IMR-90 (cell line): ENCODE results near the gene ABCA12. TPM values are rescaled to one million over a fixed set of nuclear protein-coding genes. Genes with fewer than 3 reads are reported as not detected.

Experiments used
- ATAC-seq: fragments of 200-7000 bp; cut with Tn5 transposase; 2 replicates; pipeline ENCODE4 v1.9.1; 2020; ENCODE audit warnings: low read depth, mild to moderate bottlenecking, moderate library complexity
- BruUV-seq: library from RNA; stranded (reverse); fragments of 400-500 nt; replicated peaks from 2 replicates; lab custom pipeline; 2021; lab: Mats Ljungman, UMichigan
- CTCF ChIA-PET: fragments of 300-600 bp; formaldehyde crosslinking; extraction: SDS; loops from one replicate; lab custom pipeline; 2021; ENCODE audit warnings: antibody characterized with exemption; lab: Yijun Ruan, JAX
- POLR2A ChIA-PET: fragments of 300-600 bp; sonication (Branson Sonifier 250); formaldehyde crosslinking; loops from one replicate; lab custom pipeline; 2022; ENCODE audit warnings: antibody characterized with exemption; ENCODE audit not compliant: unreplicated experiment; lab: Charles Lee
- DNase-seq: peaks from one replicate; pipeline ENCODE4 v3.0.0; 2013
- H2AFZ ChIP-seq: replicated peaks from 2 replicates; pipeline ENCODE3; 2013; ENCODE audit warnings: low read length, mild to moderate bottlenecking; ENCODE audit not compliant: poor library complexity
- H2AK5ac ChIP-seq: 2 replicates; pipeline ENCODE4 v1.6.1; 2013; ENCODE audit warnings: low read depth, low read length, inconsistent platforms
- H2AK9ac ChIP-seq: replicated peaks from 2 replicates; pipeline ENCODE3; 2013; ENCODE audit warnings: mild to moderate bottlenecking, low read depth, low read length, moderate library complexity; ENCODE audit not compliant: poor library complexity
- H2BK120ac ChIP-seq: 2 replicates; pipeline ENCODE4 v1.6.1; 2013; ENCODE audit warnings: low read depth, low read length, inconsistent platforms
- H2BK15ac ChIP-seq: 3 replicates; pipeline ENCODE4 v1.6.1; 2013; ENCODE audit warnings: low read depth, low read length, inconsistent platforms
- H2BK20ac ChIP-seq: 2 replicates; pipeline ENCODE4 v1.6.1; 2013; ENCODE audit warnings: low read depth, mild to moderate bottlenecking, inconsistent platforms, low read length, moderate library complexity
- H2BK5ac ChIP-seq: 2 replicates; pipeline ENCODE4 v1.6.1; 2013; ENCODE audit warnings: mild to moderate bottlenecking, low read depth, low read length, inconsistent platforms; ENCODE audit not compliant: poor library complexity, severe bottlenecking
- H3K14ac ChIP-seq: replicated peaks from 2 replicates; pipeline ENCODE4 v1.6.1; 2013; ENCODE audit warnings: low read depth, low read length, inconsistent platforms
- H3K18ac ChIP-seq: 2 replicates; pipeline ENCODE4 v1.6.1; 2013; ENCODE audit warnings: low read depth, low read length, control low read depth
- H3K23ac ChIP-seq: 2 replicates; pipeline ENCODE4 v1.6.1; 2013; ENCODE audit warnings: low read depth, low read length, inconsistent platforms
- H3K27ac ChIP-seq: 2 replicates; pipeline ENCODE4 v1.5.1; 2013; ENCODE audit warnings: mild to moderate bottlenecking, control low read depth, low read length; ENCODE audit not compliant: insufficient read depth
- H3K27me3 ChIP-seq: 2 replicates; pipeline ENCODE4 v1.6.1; 2013; ENCODE audit warnings: low read length; ENCODE audit not compliant: control insufficient read depth, insufficient read depth
- H3K36me3 ChIP-seq: 2 replicates; pipeline ENCODE4 v1.6.1; 2013; ENCODE audit warnings: low read length, mixed read lengths; ENCODE audit not compliant: control insufficient read depth, insufficient read depth
- H3K4ac ChIP-seq: 2 replicates; pipeline ENCODE4 v1.6.1; 2013; ENCODE audit warnings: low read depth, low read length, inconsistent platforms
- H3K4me1 ChIP-seq: 2 replicates; pipeline ENCODE4 v1.6.1; 2013; ENCODE audit warnings: low read length, mixed read lengths; ENCODE audit not compliant: control insufficient read depth, insufficient read depth
- H3K4me2 ChIP-seq: 2 replicates; pipeline ENCODE4 v1.6.1; 2013; ENCODE audit warnings: low read depth, mild to moderate bottlenecking, control low read depth, low read length, moderate library complexity
- H3K4me3 ChIP-seq: 2 replicates; pipeline ENCODE4 v1.5.1; 2013; ENCODE audit warnings: low read depth, mild to moderate bottlenecking, control low read depth, low read length, moderate library complexity; ENCODE audit not compliant: insufficient read depth
- H3K56ac ChIP-seq: 2 replicates; pipeline ENCODE4 v1.6.1; 2013; ENCODE audit warnings: low read length, inconsistent platforms; ENCODE audit not compliant: insufficient read depth; ENCODE audit errors: extremely low read depth
- H3K79me1 ChIP-seq, 2 experiments: 2 replicates each; pipeline ENCODE4 v1.6.1; 2013; ENCODE audit warnings: low read length in 2 of 2, inconsistent platforms in 1 of 2, low read depth in 1 of 2
- H3K9ac ChIP-seq: 2 replicates; pipeline ENCODE4 v1.6.1; 2013; ENCODE audit warnings: low read depth, low read length, control low read depth
- H3K9me1 ChIP-seq: 2 replicates; pipeline ENCODE4 v1.6.1; 2013; ENCODE audit warnings: low read length, inconsistent platforms; ENCODE audit not compliant: insufficient read depth
- H3K9me3 ChIP-seq: 2 replicates; pipeline ENCODE4 v1.6.1; 2013; ENCODE audit warnings: low read length; ENCODE audit not compliant: control insufficient read depth, insufficient read depth
- H4K20me1 ChIP-seq: 2 replicates; pipeline ENCODE4 v1.6.1; 2013; ENCODE audit warnings: low read length, inconsistent platforms; ENCODE audit not compliant: insufficient read depth
- H4K5ac ChIP-seq: 2 replicates; pipeline ENCODE4 v1.6.1; 2013; ENCODE audit warnings: mild to moderate bottlenecking, low read depth, low read length, control low read depth
- H4K8ac ChIP-seq, 2 experiments: 2 replicates each; pipeline ENCODE4 v1.6.1; 2013; ENCODE audit warnings: low read depth in 2 of 2, low read length in 2 of 2, control low read depth in 1 of 2, inconsistent platforms in 1 of 2
- H4K91ac ChIP-seq: 2 replicates; pipeline ENCODE4 v1.6.1; 2013; ENCODE audit warnings: low read depth, low read length, inconsistent platforms; ENCODE audit not compliant: insufficient read depth
- BHLHE40 ChIP-seq: fragments of 150-350 bp; IDR thresholded peaks from 2 replicates; pipeline ENCODE4 v1.6.1; 2016; ENCODE audit warnings: mild to moderate bottlenecking, low read depth, low read length
- FOS ChIP-seq: fragments of 150-350 bp; IDR thresholded peaks from 2 replicates; pipeline ENCODE4 v1.6.1; 2016; ENCODE audit warnings: low read depth, low read length
- MAFK ChIP-seq: IDR thresholded peaks from 2 replicates; pipeline ENCODE4 v1.6.1; 2012; ENCODE audit warnings: low read depth, low read length, improper control_type of control experiment
- NFE2L2 ChIP-seq: fragments of 150-350 bp; IDR thresholded peaks from 2 replicates; pipeline ENCODE4 v1.6.1; 2016; ENCODE audit warnings: low read depth, mild to moderate bottlenecking, low read length
- RFX5 ChIP-seq: IDR thresholded peaks from 2 replicates; pipeline ENCODE4 v1.8.0; 2012; ENCODE audit warnings: low read depth, mild to moderate bottlenecking, low read length, moderate library complexity
- SMC3 ChIP-seq: fragments of 150-350 bp; IDR thresholded peaks from 2 replicates; pipeline ENCODE4 v1.6.1; 2016; ENCODE audit warnings: low read depth, mild to moderate bottlenecking, antibody characterized with exemption, low read length, moderate library complexity
- WGBS, 2 experiments: methylation state at CpG; one replicate each; pipeline versions ENCODE4 v1.1.5 to v1.1.7; 2013; ENCODE audit warnings: missing lambda C conversion rate in 2 of 2; ENCODE audit not compliant: insufficient read length in 1 of 2; ENCODE audit errors: extremely low coverage in 2 of 2; 5-methylcytosine and 5-hydroxymethylcytosine counted together
- dilution Hi-C: fragments of 300-500 bp; cut with HindIII; formaldehyde crosslinking; loops from one replicate; pipeline ENCODE4 v1.14.3; 2018; ENCODE audit warnings: low sequenced_read_pairs; ENCODE audit not compliant: unreplicated experiment
- in situ Hi-C: fragments of 300-500 bp; cut with MboI; formaldehyde crosslinking; loops from 3 replicates; pipeline ENCODE4 v1.14.3; 2019; ENCODE audit warnings: low sequenced_read_pairs, inconsistent platforms, mixed read lengths
- intact Hi-C: fragments of 100-400 bp; cut with micrococcal nuclease; formaldehyde crosslinking; loops from 2 replicates; pipeline ENCODE4 v1.10.0; 2022
- polyA plus RNA-seq, 3 experiments: library from polyadenylated mRNA; depleted of rRNA; stranded (reverse); fragments of >200 nt; gene quantifications; 2 replicates each; pipeline ENCODE4 v1.2.3, GENCODE V29; 2012; ENCODE audit warnings: low replicate concordance in 1 of 3
- total RNA-seq: library from RNA; depleted of rRNA; stranded (reverse); fragments of >200 nt; gene quantifications from 2 replicates; pipeline ENCODE4 v1.2.3, GENCODE V29; 2012
- TF ChIP-seq, protein P1 (sequence below): conservative IDR thresholded peaks from 2 replicates; pipeline ENCODE4 v1.5.1; 2012; ENCODE audit warnings: mild to moderate bottlenecking, low read depth, low read length, improper control_type of control experiment

The ABCA12 gene
- total and polyA plus RNA-seq, 2 of the 4 experiments (the other 2 are of a cell fraction), result under 0.01 TPM; not detected in 1

DNA sequence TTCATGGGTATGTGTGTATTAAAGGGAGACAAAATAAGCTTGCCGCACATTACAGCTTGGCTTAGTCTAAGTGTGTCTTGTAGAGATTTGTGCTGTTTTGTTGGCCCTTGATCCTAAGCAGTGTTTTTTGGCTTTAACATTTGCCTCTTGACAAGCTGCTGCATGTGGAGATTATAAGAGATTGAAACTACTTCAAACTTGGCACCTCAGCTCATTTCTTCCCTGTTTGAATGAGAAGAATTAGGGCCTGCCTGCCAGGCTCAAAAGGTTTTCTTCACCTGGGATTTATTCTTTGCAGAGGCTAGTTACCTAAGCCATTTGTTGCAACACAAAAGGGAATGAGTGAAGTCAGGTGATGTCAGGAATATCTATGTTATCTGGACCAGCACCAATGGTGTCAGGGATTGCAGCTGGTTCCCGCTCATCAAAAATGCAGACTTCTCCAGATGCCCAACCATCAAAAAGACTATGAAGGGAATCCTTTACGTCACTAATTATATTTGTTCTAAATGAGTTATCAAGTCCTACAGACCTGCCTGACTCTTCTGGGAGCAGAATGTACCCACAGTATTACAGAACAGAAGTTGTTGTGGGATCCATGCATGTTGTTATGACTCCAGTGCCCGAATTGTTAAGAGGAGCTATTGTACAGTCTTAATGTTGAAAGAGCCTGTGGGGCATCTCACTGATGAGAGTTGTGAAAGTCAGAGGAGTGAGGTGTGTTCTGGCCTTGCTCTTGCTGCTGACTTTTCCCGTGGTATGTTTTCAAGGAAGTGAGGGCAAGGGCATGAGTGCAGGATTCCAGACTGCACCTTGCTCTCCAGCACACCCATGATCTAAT, 31.0 kb downstream of the ABCA12 start:
- ChIA-PET CTCF (interaction anchor here (0.7 kb wide), 1 partner anchor 1607 kb away, joined by 3 read pairs; no protein-coding TSS in a partner anchor), POLR2A (no interaction called here)
- no peaks in the 10 kb centered on the region for H4K20me1 ChIP-seq
- no peak overlapping the region for H2AK9ac ChIP-seq
- no peak overlapping the region for H2BK120ac ChIP-seq
- no peak overlapping the region for H4K91ac ChIP-seq
- H3K9me1 ChIP-seq, result no peaks in the 10 kb centered on the region
- no peak overlapping the region for H2AFZ ChIP-seq
- no peak overlapping the region for H3K18ac ChIP-seq
- no peak overlapping the region for H3K56ac ChIP-seq
- BruUV-seq, result no TSS peak
- no peaks in the 10 kb centered on the region for H3K27me3 ChIP-seq
- H3K27ac ChIP-seq, result no peak overlapping the region
- no peak overlapping the region for H4K8ac ChIP-seq
- no peak for DNase-seq
- no peak overlapping the region for H3K4ac ChIP-seq
- 20% methylated on average over 1 of the region's 5 CpGs; no CpG with 5 or more reads in 1 of the 2 experiments for WGBS, 2 experiments
- no peak overlapping the region for H3K4me3 ChIP-seq
- no peak overlapping the region for H2BK20ac ChIP-seq
- dilution Hi-C loops, result no loop called here
- H2AK5ac ChIP-seq, result no peak overlapping the region
- no peak overlapping the region for H3K9ac ChIP-seq
- no peak overlapping the region for H2BK5ac ChIP-seq
- no peak overlapping the region for H3K14ac ChIP-seq
- no peak overlapping the region for H4K5ac ChIP-seq
- no peak overlapping the region for H2BK15ac ChIP-seq
- intact Hi-C loops, result no loop called here
- no peak for TF ChIP-seq SMC3
- no peak for TF ChIP-seq MAFK
- TF ChIP-seq, protein P1, sequence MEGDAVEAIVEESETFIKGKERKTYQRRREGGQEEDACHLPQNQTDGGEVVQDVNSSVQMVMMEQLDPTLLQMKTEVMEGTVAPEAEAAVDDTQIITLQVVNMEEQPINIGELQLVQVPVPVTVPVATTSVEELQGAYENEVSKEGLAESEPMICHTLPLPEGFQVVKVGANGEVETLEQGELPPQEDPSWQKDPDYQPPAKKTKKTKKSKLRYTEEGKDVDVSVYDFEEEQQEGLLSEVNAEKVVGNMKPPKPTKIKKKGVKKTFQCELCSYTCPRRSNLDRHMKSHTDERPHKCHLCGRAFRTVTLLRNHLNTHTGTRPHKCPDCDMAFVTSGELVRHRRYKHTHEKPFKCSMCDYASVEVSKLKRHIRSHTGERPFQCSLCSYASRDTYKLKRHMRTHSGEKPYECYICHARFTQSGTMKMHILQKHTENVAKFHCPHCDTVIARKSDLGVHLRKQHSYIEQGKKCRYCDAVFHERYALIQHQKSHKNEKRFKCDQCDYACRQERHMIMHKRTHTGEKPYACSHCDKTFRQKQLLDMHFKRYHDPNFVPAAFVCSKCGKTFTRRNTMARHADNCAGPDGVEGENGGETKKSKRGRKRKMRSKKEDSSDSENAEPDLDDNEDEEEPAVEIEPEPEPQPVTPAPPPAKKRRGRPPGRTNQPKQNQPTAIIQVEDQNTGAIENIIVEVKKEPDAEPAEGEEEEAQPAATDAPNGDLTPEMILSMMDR, result no peak
- TF ChIP-seq FOS, result no peak
- no peak for TF ChIP-seq RFX5
- TF ChIP-seq BHLHE40, result no peak
- no peak for TF ChIP-seq NFE2L2
- no peaks in the 10 kb centered on the region for H3K9me3 ChIP-seq
- H3K4me1 ChIP-seq, result no peaks in the 10 kb centered on the region
- ATAC-seq, result no peak
- H3K36me3 ChIP-seq, result no peaks in the 10 kb centered on the region
- H3K4me2 ChIP-seq, result no peak overlapping the region
- no peak overlapping the region for H3K23ac ChIP-seq
- H3K79me1 ChIP-seq, result no peaks in the 10 kb centered on the region
- in situ Hi-C loops, result no loop called here
